Muscle layer of colon (tissue), 2 donors: ENCODE data around the gene MAGEA8.
"Not testable (repeated sequence)": the region's sequence is repeated elsewhere in the genome, so short reads cannot be mapped to it uniquely, and the experiment has no call there.

Source experiments
- H3K27ac ChIP-seq: one replicate; pipeline ENCODE4 v1.7.0; 2013; ENCODE audit warnings: low read depth, mild to moderate bottlenecking, low read length, moderate library complexity
- H3K27me3 ChIP-seq, 2 donors: one replicate each; pipeline ENCODE4 v1.7.0; 2013; ENCODE audit warnings: low read length in 2 of 2, mild to moderate bottlenecking in 2 of 2; ENCODE audit not compliant: insufficient read depth in 2 of 2, control insufficient read depth in 1 of 2
- H3K36me3 ChIP-seq: one replicate; pipeline ENCODE4 v1.7.0; 2013; ENCODE audit warnings: mild to moderate bottlenecking, low read length; ENCODE audit not compliant: insufficient read depth
- H3K4me1 ChIP-seq: one replicate; pipeline ENCODE4 v1.7.0; 2013; ENCODE audit warnings: mild to moderate bottlenecking, low read length; ENCODE audit not compliant: insufficient read depth
- H3K4me3 ChIP-seq, 2 donors: one replicate each; pipeline ENCODE4 v1.7.0; 2013; ENCODE audit warnings: low read length in 2 of 2, low read depth in 1 of 2, mild to moderate bottlenecking in 1 of 2, moderate library complexity in 1 of 2
- H3K9ac ChIP-seq: one replicate; pipeline ENCODE4 v1.7.0; 2013; ENCODE audit warnings: low read length
- H3K9me3 ChIP-seq: one replicate; pipeline ENCODE4 v1.7.0; 2013; ENCODE audit warnings: mild to moderate bottlenecking, low read length
- donor health status: abdominal sarcoma.
- donor health status: Adenocarcinoma of cecum.

The MAGEA8 gene

DNA sequence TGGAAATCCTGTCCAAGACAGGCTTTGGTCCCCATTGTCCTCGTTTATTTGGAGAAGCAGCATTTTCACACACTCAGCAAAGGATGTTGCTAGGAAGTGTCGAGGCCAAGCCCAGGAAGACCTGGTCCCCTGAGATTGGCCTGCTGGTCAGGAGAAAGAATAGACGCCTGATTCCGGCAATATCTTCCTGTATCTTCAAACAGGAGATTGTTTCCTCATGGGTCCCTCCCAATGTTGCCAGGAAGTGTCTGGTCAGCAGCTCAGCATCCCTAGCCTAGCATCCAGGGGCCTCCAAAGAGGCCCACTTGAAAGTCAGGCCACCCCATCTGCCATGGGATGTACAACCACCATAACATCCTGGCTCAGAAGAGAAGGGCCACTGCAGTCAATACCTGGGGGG is 50.4 kb downstream of the MAGEA8 start:
- not testable (repeated sequence) for H3K27me3 ChIP-seq, H3K4me3 ChIP-seq, H3K9me3 ChIP-seq, H3K27ac ChIP-seq, H3K9ac ChIP-seq, H3K4me1 ChIP-seq, H3K36me3 ChIP-seq

DNA sequence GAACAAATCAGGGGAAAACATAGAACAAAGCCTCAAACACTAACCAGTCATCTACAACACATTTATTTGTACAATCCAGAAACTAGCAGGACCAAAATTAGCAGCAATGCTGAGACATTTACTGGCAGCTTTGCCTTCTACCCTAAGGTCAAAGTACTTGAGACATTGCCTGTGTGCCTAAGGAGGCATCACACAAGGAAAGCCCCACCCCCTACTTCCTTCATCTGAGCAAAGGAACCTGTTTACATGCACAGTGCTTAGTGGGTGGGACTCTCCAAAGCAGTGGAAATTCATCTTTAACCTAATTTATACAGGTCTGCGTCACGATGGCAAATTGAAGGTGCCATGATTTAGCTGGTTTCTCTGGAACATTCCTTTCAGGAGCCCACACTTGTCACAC is 51.2 kb downstream of the MAGEA8 start:
- H3K9ac ChIP-seq, H3K36me3 ChIP-seq, H3K27ac ChIP-seq, H3K9me3 ChIP-seq, H3K4me1 ChIP-seq, H3K27me3 ChIP-seq, H3K4me3 ChIP-seq: not testable (repeated sequence)

DNA sequence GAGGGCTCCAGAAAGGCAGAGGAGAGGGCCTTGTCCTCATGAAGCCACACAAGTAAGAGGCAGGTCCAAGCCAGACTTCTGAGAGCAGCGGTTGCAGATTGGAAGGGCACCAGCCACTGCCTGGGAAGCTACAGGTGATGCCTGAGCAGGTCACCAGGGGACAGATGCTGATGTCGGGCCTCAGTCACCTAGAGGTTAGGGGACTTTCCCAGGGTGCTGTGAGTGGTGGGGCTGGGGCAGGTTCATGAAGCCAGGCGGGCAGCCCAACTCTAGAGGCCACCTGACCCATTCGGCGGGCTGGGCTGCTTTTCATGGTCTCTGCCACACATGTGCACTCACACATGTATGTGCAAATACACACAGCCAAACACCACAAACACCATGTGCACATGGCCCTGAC is 52.0 kb downstream of the MAGEA8 start:
- H3K4me1 ChIP-seq, H3K9me3 ChIP-seq, H3K27me3 ChIP-seq, H3K4me3 ChIP-seq, H3K27ac ChIP-seq, H3K36me3 ChIP-seq, H3K9ac ChIP-seq: not testable (repeated sequence)

DNA sequence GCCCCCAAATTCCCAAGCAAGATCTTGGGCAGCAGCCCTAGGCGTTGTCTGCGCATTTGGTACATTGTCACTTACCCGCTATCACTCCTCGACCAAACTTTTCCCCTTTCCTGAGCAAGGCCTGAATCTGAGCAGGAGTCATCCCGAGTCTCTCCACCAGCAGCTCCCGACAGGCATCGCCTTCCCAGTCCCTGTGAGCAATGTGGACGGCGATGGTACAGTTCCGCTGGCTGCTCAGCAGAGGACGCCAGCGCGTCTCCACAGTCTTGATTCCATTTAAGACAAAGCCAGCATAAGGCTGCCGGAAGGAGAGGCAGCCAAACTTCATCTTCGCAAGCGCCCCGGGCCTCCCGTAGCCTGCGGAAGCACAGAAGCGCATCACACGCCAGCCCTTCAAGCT is 52.6 kb downstream of the MAGEA8 start:
- H3K9me3 ChIP-seq, H3K27ac ChIP-seq, H3K4me1 ChIP-seq, H3K27me3 ChIP-seq, H3K9ac ChIP-seq, H3K36me3 ChIP-seq, H3K4me3 ChIP-seq: not testable (repeated sequence)
